ENCODE data around the gene SERBP1.

The SERBP1 gene

DNA sequence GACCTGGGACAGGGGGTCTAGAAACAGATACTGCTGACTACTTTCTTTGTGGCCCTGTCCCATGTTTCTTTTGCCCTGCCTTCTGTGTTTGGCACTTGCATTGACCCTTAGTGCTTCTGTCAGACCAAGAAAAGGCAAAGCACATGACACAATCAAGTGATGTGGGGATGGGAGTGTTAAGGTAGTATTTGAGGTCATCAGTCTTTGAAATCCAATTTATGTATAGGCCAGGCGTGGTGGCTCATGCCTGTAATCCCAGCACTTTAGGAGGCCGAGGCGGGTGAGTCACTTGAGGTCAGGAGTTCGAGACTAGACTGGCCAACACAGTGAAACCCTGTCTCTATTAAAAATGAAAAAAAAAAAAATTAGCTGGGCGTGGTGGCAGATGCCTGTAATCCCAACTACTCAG is 26.0 kb downstream of the SERBP1 start (continued):
- TF ChIP-seq ZNF140 (tag by site-specific recombination; IDR thresholded peaks at IDR 0.05): no peak
- peak; percentile 91 for TF ChIP-seq ZNF629 (tag by site-specific recombination; IDR thresholded peaks at IDR 0.05)
- TF ChIP-seq, protein P1, sequence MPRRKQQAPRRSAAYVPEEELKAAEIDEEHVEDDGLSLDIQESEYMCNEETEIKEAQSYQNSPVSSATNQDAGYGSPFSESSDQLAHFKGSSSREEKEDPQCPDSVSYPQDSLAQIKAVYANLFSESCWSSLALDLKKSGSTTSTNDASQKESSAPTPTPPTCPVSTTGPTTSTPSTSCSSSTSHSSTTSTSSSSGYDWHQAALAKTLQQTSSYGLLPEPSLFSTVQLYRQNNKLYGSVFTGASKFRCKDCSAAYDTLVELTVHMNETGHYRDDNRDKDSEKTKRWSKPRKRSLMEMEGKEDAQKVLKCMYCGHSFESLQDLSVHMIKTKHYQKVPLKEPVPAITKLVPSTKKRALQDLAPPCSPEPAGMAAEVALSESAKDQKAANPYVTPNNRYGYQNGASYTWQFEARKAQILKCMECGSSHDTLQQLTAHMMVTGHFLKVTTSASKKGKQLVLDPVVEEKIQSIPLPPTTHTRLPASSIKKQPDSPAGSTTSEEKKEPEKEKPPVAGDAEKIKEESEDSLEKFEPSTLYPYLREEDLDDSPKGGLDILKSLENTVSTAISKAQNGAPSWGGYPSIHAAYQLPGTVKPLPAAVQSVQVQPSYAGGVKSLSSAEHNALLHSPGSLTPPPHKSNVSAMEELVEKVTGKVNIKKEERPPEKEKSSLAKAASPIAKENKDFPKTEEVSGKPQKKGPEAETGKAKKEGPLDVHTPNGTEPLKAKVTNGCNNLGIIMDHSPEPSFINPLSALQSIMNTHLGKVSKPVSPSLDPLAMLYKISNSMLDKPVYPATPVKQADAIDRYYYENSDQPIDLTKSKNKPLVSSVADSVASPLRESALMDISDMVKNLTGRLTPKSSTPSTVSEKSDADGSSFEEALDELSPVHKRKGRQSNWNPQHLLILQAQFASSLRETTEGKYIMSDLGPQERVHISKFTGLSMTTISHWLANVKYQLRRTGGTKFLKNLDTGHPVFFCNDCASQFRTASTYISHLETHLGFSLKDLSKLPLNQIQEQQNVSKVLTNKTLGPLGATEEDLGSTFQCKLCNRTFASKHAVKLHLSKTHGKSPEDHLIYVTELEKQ (tag by site-specific recombination; IDR thresholded peaks at IDR 0.05; ENCODE audit: borderline replicate concordance): no peak
- TF ChIP-seq, protein P2, sequence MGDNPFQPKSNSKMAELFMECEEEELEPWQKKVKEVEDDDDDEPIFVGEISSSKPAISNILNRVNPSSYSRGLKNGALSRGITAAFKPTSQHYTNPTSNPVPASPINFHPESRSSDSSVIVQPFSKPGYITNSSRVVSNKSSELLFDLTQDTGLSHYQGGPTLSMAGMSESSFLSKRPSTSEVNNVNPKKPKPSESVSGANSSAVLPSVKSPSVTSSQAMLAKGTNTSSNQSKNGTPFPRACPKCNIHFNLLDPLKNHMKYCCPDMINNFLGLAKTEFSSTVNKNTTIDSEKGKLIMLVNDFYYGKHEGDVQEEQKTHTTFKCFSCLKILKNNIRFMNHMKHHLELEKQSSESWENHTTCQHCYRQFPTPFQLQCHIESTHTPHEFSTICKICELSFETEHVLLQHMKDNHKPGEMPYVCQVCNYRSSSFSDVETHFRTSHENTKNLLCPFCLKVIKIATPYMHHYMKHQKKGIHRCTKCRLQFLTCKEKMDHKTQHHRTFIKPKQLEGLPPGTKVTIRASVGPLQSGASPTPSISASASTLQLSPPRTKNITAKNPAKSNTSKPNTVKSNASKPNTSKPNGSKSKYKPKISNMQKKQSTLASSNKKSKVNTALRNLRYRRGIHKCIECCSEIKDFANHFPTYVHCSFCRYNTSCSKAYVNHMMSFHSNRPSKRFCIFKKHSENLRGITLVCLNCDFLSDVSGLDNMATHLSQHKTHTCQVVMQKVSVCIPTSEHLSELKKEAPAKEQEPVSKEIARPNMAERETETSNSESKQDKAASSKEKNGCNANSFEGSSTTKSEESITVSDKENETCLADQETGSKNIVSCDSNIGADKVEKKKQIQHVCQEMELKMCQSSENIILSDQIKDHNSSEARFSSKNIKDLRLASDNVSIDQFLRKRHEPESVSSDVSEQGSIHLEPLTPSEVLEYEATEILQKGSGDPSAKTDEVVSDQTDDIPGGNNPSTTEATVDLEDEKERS (tag by site-specific recombination; IDR thresholded peaks at IDR 0.05): no peak
- TF ChIP-seq, protein P3, sequence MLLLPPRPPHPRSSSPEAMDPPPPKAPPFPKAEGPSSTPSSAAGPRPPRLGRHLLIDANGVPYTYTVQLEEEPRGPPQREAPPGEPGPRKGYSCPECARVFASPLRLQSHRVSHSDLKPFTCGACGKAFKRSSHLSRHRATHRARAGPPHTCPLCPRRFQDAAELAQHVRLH (tag by site-specific recombination; IDR thresholded peaks at IDR 0.05): no peak
- TF ChIP-seq, protein P4, sequence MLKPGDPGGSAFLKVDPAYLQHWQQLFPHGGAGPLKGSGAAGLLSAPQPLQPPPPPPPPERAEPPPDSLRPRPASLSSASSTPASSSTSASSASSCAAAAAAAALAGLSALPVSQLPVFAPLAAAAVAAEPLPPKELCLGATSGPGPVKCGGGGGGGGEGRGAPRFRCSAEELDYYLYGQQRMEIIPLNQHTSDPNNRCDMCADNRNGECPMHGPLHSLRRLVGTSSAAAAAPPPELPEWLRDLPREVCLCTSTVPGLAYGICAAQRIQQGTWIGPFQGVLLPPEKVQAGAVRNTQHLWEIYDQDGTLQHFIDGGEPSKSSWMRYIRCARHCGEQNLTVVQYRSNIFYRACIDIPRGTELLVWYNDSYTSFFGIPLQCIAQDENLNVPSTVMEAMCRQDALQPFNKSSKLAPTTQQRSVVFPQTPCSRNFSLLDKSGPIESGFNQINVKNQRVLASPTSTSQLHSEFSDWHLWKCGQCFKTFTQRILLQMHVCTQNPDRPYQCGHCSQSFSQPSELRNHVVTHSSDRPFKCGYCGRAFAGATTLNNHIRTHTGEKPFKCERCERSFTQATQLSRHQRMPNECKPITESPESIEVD (tag by site-specific recombination; IDR thresholded peaks at IDR 0.05): no peak
- TF ChIP-seq, protein P5, sequence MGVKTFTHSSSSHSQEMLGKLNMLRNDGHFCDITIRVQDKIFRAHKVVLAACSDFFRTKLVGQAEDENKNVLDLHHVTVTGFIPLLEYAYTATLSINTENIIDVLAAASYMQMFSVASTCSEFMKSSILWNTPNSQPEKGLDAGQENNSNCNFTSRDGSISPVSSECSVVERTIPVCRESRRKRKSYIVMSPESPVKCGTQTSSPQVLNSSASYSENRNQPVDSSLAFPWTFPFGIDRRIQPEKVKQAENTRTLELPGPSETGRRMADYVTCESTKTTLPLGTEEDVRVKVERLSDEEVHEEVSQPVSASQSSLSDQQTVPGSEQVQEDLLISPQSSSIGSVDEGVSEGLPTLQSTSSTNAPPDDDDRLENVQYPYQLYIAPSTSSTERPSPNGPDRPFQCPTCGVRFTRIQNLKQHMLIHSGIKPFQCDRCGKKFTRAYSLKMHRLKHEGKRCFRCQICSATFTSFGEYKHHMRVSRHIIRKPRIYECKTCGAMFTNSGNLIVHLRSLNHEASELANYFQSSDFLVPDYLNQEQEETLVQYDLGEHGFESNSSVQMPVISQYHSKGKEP (tag by site-specific recombination; IDR thresholded peaks at IDR 0.05): no peak
- no peak for TF ChIP-seq ZNF169 (tag by site-specific recombination; IDR thresholded peaks at IDR 0.05)
- no peak for TF ChIP-seq ZNF157 (tag by site-specific recombination; IDR thresholded peaks at IDR 0.05)
- TF ChIP-seq, protein P6, sequence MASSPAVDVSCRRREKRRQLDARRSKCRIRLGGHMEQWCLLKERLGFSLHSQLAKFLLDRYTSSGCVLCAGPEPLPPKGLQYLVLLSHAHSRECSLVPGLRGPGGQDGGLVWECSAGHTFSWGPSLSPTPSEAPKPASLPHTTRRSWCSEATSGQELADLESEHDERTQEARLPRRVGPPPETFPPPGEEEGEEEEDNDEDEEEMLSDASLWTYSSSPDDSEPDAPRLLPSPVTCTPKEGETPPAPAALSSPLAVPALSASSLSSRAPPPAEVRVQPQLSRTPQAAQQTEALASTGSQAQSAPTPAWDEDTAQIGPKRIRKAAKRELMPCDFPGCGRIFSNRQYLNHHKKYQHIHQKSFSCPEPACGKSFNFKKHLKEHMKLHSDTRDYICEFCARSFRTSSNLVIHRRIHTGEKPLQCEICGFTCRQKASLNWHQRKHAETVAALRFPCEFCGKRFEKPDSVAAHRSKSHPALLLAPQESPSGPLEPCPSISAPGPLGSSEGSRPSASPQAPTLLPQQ (tag by site-specific recombination; IDR thresholded peaks at IDR 0.05): no peak
- no peak for TF ChIP-seq GLI2 (tag by site-specific recombination; IDR thresholded peaks at IDR 0.05; ENCODE audit: borderline replicate concordance, low read depth)
- peak; percentile 33; the same call in 1 of the 2 replicates for TF ChIP-seq SP7 (tag by site-specific recombination; IDR thresholded peaks at IDR 0.05)
- no peak for TF ChIP-seq ZBTB8A (tag by site-specific recombination; IDR thresholded peaks at IDR 0.05)
- no peak for TF ChIP-seq KLF8 (tag by site-specific recombination; IDR thresholded peaks at IDR 0.05)
- TF ChIP-seq ZNF777 (tag by site-specific recombination; IDR thresholded peaks at IDR 0.05; ENCODE audit: borderline replicate concordance): no peak
- TF ChIP-seq ZNF341 (tag by site-specific recombination; IDR thresholded peaks at IDR 0.05; ENCODE audit: low read depth): no peak
- 0 out of 2 replicates have a peak, but pooled peaks have one; percentile 29 for TF ChIP-seq OSR2 (tag by site-specific recombination; IDR thresholded peaks at IDR 0.05)
- TF ChIP-seq, protein P7, sequence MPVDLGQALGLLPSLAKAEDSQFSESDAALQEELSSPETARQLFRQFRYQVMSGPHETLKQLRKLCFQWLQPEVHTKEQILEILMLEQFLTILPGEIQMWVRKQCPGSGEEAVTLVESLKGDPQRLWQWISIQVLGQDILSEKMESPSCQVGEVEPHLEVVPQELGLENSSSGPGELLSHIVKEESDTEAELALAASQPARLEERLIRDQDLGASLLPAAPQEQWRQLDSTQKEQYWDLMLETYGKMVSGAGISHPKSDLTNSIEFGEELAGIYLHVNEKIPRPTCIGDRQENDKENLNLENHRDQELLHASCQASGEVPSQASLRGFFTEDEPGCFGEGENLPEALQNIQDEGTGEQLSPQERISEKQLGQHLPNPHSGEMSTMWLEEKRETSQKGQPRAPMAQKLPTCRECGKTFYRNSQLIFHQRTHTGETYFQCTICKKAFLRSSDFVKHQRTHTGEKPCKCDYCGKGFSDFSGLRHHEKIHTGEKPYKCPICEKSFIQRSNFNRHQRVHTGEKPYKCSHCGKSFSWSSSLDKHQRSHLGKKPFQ (tag by site-specific recombination; IDR thresholded peaks at IDR 0.05): no peak
- no peak for TF ChIP-seq OVOL3 (tag by site-specific recombination; IDR thresholded peaks at IDR 0.05)
- TF ChIP-seq, protein P8, sequence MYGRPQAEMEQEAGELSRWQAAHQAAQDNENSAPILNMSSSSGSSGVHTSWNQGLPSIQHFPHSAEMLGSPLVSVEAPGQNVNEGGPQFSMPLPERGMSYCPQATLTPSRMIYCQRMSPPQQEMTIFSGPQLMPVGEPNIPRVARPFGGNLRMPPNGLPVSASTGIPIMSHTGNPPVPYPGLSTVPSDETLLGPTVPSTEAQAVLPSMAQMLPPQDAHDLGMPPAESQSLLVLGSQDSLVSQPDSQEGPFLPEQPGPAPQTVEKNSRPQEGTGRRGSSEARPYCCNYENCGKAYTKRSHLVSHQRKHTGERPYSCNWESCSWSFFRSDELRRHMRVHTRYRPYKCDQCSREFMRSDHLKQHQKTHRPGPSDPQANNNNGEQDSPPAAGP (tag by site-specific recombination; IDR thresholded peaks at IDR 0.05): peak; percentile 74
- 0 out of 2 replicates have a peak, but pooled peaks have one; percentile 38 for TF ChIP-seq ZBTB21 (tag by site-specific recombination; IDR thresholded peaks at IDR 0.05)
- no peak for TF ChIP-seq MEIS1 (CRISPR knock-in tag; IDR thresholded peaks at IDR 0.05; ENCODE audit: borderline replicate concordance)
- TF ChIP-seq ZNF184 (tag by site-specific recombination; IDR thresholded peaks at IDR 0.05): no peak
- TF ChIP-seq ZNF707 (tag by site-specific recombination; IDR thresholded peaks at IDR 0.05): no peak
- TF ChIP-seq ZNF416 (tag by site-specific recombination; IDR thresholded peaks at IDR 0.05): no peak
- peak; percentile 63 for TF ChIP-seq ZNF600 (tag by site-specific recombination; IDR thresholded peaks at IDR 0.05)
- TF ChIP-seq GLIS1 (tag by site-specific recombination; IDR thresholded peaks at IDR 0.05): no peak
